ENCODE data around the gene EIF4EBP3. TPM values are rescaled to one million over a fixed set of nuclear protein-coding genes. Genes with fewer than 3 reads are reported as not detected.

Gene EIF4EBP3
- total RNA-seq, 2 experiments from 2014 or later, result 7.4 to 8.6 TPM

DNA sequence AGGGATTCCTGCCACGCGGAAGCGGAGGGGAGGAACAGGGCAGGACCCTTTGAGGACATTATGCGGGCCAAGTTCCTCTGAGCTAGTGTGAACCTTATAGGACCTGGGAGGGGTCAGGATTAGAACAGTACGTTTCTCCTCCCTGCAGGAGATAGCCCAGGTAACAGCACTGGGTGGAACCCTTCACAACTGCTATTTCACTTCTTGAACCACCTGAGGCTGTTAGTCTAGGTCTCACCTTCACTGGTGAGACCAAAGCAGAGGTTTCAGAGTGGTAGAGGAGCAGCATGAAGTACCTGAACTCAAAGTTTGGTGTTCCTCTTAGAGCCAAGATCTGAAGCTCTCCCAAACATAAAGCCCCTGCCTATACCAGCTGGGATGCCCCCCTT, 832 bp downstream of the EIF4EBP3 start:
- DNase-seq (no peak), ATAC-seq (no peak)
- CTCF ChIA-PET, result interaction anchor here (0.7 to 2.9 kb wide), 14 partner anchors 8 to 189 kb away, joined by 3 to 20 read pairs (median 4); partner anchors contain the start of genes CD14, IK, NDUFA2 and SRA1
- Mint-ChIP-seq H3K27ac (peak overlapping the region; percentile 95), H3K9me3 (ENCODE audit: insufficient read depth) (no peaks in the 10 kb centered on the region), H3K4me1 (ENCODE audit: low read depth) (peaks cover 48% of the 10 kb centered on the region), H3K36me3 (ENCODE audit: low read depth) (peaks cover 48% of the 10 kb centered on the region), H3K27me3 (ENCODE audit: low read depth) (no peaks in the 10 kb centered on the region), H3K4me3 (peak overlapping the region; percentile 80)
- POLR2A ChIA-PET, result interaction anchor here (0.8 to 4.2 kb wide), 13 partner anchors 9 to 155 kb away, joined by 3 to 39 read pairs (median 6); partner anchors contain the start of genes ANKHD1, APBB3, IK and NDUFA2

DNA sequence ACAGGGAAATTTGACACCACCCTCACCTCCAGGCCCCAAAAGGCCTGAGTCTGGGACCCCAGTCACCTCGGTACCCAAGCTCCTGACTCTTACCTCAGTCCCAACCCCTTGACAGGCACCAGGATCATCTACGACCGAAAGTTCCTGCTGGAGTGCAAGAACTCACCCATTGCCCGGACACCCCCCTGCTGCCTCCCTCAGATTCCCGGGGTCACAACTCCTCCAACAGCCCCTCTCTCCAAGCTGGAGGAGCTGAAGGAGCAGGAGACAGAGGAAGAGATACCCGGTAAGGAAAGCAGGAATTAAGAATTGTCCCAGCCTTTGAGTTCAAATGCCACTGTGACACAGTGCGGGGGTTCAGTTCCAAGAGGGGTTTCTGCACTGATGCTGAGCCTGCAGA, 1.3 kb downstream of the EIF4EBP3 start:
- POLR2A ChIA-PET, result interaction anchor here (0.8 to 4.2 kb wide), 7 partner anchors 9 to 155 kb away, joined by 3 to 39 read pairs (median 16); partner anchors contain the start of genes APBB3, IK, NDUFA2 and SLC35A4
- H3K27ac Mint-ChIP-seq, result peak overlapping the region; percentile 95
- no peak for ATAC-seq
- no peaks in the 10 kb centered on the region for H3K9me3 Mint-ChIP-seq (ENCODE audit: insufficient read depth)
- H3K27me3 Mint-ChIP-seq (ENCODE audit: low read depth), result no peaks in the 10 kb centered on the region
- peaks cover 53% of the 10 kb centered on the region for H3K4me1 Mint-ChIP-seq (ENCODE audit: low read depth)
- CTCF ChIA-PET, result interaction anchor here (1.0 to 2.9 kb wide), 5 partner anchors 84 to 176 kb away, joined by 3 to 20 read pairs (median 3); partner anchors contain the start of gene CD14
- H3K36me3 Mint-ChIP-seq (ENCODE audit: low read depth), result peaks cover 50% of the 10 kb centered on the region
- H3K4me3 Mint-ChIP-seq, result peak overlapping the region; percentile 80
- DNase-seq, result no peak

DNA sequence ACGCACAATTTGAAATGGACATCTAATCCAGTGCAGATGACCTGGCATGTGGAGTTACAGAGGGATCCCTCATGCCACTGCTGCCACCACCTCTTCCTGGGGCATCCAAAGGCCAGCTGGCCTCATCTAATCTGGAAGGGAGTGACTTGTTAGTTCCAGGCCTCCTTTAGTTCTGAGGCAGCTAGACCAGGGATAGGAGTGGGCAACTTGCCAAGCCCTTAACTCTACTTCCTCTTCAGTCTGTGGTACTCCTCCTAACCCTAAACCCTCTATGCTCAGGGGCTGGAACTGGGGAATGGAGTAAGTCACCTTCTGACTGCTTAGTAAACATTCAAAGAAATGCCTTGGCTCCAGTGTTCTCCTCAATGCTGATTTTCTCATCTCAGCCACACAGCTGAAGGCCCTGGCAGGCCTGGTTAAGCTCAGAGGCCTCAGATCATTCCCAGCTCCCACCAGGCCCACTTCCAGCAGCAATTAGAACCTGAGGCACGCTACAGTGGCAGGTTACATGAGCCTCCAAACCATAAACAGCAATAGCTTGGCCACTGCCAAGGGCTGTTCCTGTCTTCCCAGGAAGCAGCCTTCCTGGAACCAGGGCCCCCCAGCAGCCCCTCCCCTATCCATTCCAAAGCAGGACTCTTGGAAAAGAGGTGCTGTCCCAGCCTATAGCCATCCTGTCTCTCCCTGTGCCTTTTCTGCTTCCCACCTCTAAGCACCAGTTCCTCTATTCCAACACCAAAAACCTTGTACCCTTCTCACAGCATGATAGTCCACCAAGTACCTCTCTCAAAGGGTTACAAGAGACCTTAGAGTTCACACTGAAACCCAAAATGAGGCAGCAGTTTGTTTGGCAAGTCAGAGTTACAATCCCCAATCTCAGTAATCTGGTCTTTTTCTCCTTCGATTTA, 2.0 kb downstream of the EIF4EBP3 start:
- DNase-seq (no peak), ATAC-seq (no peak)
- ChIA-PET POLR2A (interaction anchor here (3.2 to 4.2 kb wide), 2 partner anchors 8 to 98 kb away, joined by 22 to 39 read pairs; partner anchors contain the start of genes IK, NDUFA2 and SRA1), CTCF (interaction anchor here (1.0 to 2.9 kb wide), 3 partner anchors 83 to 161 kb away, joined by 3 to 20 read pairs (median 6); partner anchors contain the start of gene CD14)
- Mint-ChIP-seq H3K4me1 (ENCODE audit: low read depth) (peaks cover 60% of the 10 kb centered on the region), H3K27me3 (ENCODE audit: low read depth) (no peaks in the 10 kb centered on the region), H3K27ac (peak overlapping the region; percentile 95), H3K4me3 (peak overlapping the region; percentile 24), H3K9me3 (ENCODE audit: insufficient read depth) (no peaks in the 10 kb centered on the region), H3K36me3 (ENCODE audit: low read depth) (peaks cover 52% of the 10 kb centered on the region)

DNA sequence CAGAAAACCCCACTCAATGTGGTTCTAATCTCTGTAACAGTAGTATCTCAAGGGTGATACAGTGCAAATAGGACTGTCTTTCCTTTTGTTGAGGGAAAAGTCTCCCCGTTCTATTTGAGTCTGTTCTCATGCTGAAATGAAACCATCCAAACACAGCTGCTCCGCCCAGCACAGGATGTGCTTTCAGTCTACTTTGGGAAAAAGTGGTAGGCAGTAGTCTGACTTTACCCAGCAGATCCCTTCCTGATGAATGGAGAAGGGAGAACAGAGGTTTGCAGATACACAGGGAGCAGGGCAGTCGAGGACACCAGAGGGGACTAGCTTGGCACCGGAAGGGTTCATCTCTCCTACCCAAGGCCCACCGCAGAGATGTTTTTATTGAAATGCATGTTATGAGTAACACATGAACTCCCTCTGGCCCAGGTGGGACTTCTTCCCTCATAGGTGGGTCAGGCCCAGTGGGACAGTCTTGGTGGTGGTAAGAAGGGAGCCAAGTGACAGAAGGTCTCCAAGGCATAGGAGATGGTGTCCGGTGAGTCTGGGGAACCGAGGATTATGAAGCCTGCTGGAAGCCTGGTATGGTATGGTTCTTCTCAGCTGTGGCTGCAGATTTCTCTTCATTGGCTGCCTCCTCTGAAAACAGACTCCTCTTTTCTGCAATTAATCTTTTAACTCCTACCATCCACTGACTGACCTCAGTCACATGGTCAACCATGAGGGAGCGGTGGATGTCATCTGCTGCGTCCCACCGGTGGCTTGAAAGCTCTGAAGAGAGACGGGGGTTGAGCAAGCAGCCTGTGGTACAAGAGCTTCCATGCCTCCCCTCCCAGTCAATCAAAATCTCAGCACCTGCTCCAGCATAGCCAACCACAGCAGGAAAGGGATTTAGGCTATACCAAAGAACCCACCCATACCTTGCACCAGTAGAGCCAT, 3.0 kb downstream of the EIF4EBP3 start:
- no peaks in the 10 kb centered on the region for H3K9me3 Mint-ChIP-seq (ENCODE audit: insufficient read depth)
- DNase-seq (no peak), ATAC-seq (no peak)
- ChIA-PET CTCF (interaction anchor here (1.4 kb wide), 1 partner anchor 85 kb away, joined by 4 read pairs; no protein-coding TSS in a partner anchor), POLR2A (interaction anchor here (0.8 to 4.2 kb wide), 2 partner anchors 11 to 97 kb away, joined by 3 to 22 read pairs; partner anchors contain the start of genes IK and NDUFA2)
- H3K27me3 Mint-ChIP-seq (ENCODE audit: low read depth), result no peaks in the 10 kb centered on the region
- no peak overlapping the region for H3K4me3 Mint-ChIP-seq
- peaks cover 69% of the 10 kb centered on the region for H3K4me1 Mint-ChIP-seq (ENCODE audit: low read depth)
- peak overlapping the region; percentile 69 for H3K27ac Mint-ChIP-seq
- peaks cover 53% of the 10 kb centered on the region for H3K36me3 Mint-ChIP-seq (ENCODE audit: low read depth)

DNA sequence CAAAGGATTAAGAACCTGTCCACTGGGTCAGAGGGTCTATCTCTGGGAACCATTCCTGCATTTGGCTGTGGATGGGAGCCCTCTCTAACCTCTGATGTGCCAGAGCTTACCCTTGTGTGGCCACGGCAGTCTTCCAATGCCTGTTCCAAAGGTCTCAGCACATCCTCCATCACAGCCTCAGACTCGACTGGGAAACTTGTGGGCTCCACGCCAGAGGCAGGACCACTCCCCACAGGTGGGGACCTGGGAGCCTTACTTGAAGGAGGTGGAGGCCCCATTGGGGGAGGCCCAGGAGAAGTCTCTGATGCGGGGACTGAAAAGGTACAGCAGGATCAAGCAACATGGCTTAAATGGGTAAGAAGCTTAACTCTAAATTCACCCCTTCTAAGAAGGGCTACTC, 4.4 kb downstream of the EIF4EBP3 start:
- peaks cover 80% of the 10 kb centered on the region for H3K4me1 Mint-ChIP-seq (ENCODE audit: low read depth)
- DNase-seq (no peak), ATAC-seq (no peak)
- ChIA-PET CTCF (interaction anchor here (1.4 to 1.5 kb wide), 2 partner anchors 10 to 83 kb away, joined by 4 to 5 read pairs; no protein-coding TSS in a partner anchor), POLR2A (no interaction called here)
- no peaks in the 10 kb centered on the region for H3K9me3 Mint-ChIP-seq (ENCODE audit: insufficient read depth)
- no peak overlapping the region for H3K4me3 Mint-ChIP-seq
- no peak overlapping the region for H3K27ac Mint-ChIP-seq
- peaks cover 64% of the 10 kb centered on the region for H3K36me3 Mint-ChIP-seq (ENCODE audit: low read depth)
- H3K27me3 Mint-ChIP-seq (ENCODE audit: low read depth), result no peaks in the 10 kb centered on the region

DNA sequence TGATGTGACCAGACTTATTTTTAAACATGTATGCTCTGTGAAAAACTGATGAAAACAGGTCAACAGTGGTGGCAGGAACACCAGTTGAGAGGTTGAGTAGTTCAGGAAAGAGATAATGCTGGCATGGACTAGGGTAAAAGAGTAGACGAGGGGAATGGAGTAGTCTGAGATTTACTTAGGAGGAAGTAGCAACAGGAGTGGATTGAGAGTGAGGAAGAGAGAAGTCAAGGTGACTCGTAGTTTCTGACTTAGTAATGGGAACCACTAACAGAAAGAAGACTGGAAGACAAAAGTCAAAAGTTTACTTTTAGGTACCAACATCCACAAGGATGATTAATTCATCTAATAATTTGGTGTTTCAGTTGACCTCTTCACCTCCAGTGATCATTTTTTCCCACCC, 6.2 kb downstream of the EIF4EBP3 start:
- no peak overlapping the region for H3K4me3 Mint-ChIP-seq
- ChIA-PET CTCF (interaction anchor here (1.1 to 1.8 kb wide), 2 partner anchors 85 to 152 kb away, joined by 4 to 5 read pairs; partner anchors contain the start of genes ANKHD1 and TMCO6), POLR2A (interaction anchor here (1.2 kb wide), 1 partner anchor 94 kb away, joined by 4 read pairs; the partner anchor contains the start of genes IK and NDUFA2)
- ATAC-seq (no peak), DNase-seq (no peak)
- H3K9me3 Mint-ChIP-seq (ENCODE audit: insufficient read depth), result no peaks in the 10 kb centered on the region
- H3K36me3 Mint-ChIP-seq (ENCODE audit: low read depth), result peaks cover 60% of the 10 kb centered on the region
- H3K4me1 Mint-ChIP-seq (ENCODE audit: low read depth), result peaks cover 72% of the 10 kb centered on the region
- H3K27ac Mint-ChIP-seq, result peak overlapping the region; percentile 68
- no peaks in the 10 kb centered on the region for H3K27me3 Mint-ChIP-seq (ENCODE audit: low read depth)

DNA sequence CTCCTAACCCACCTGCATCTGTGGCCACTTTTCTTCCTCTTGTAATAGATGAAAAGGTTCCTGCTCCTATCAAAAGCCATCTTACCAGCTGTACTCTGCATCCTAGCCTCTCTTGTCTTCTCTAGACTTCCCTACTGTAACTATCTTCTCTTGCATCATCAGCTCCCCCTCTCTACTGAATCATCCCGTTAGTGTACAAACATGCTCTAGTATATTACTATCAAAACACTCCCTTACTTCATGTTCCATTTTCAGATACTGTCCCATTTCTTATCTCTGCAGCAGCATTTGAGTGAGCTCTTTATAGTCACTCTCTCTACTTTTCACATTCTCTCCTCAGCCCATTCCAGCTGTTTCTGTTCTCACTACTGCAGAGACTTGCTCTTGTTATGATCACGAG, 7.0 kb downstream of the EIF4EBP3 start:
- no peak overlapping the region for H3K4me3 Mint-ChIP-seq
- H3K27me3 Mint-ChIP-seq (ENCODE audit: low read depth), result no peaks in the 10 kb centered on the region
- H3K36me3 Mint-ChIP-seq (ENCODE audit: low read depth), result peaks cover 53% of the 10 kb centered on the region
- DNase-seq (no peak), ATAC-seq (no peak)
- CTCF ChIA-PET, result interaction anchor here (0.9 to 1.8 kb wide), 3 partner anchors 84 to 181 kb away, joined by 3 to 5 read pairs (median 4); partner anchors contain the start of genes ANKHD1 and TMCO6
- no peaks in the 10 kb centered on the region for H3K9me3 Mint-ChIP-seq (ENCODE audit: insufficient read depth)
- POLR2A ChIA-PET, result interaction anchor here (0.7 kb wide), 1 partner anchor 187 kb away, joined by 3 read pairs; no protein-coding TSS in a partner anchor
- H3K27ac Mint-ChIP-seq, result peak overlapping the region; percentile 65
- H3K4me1 Mint-ChIP-seq (ENCODE audit: low read depth), result peaks cover 64% of the 10 kb centered on the region

DNA sequence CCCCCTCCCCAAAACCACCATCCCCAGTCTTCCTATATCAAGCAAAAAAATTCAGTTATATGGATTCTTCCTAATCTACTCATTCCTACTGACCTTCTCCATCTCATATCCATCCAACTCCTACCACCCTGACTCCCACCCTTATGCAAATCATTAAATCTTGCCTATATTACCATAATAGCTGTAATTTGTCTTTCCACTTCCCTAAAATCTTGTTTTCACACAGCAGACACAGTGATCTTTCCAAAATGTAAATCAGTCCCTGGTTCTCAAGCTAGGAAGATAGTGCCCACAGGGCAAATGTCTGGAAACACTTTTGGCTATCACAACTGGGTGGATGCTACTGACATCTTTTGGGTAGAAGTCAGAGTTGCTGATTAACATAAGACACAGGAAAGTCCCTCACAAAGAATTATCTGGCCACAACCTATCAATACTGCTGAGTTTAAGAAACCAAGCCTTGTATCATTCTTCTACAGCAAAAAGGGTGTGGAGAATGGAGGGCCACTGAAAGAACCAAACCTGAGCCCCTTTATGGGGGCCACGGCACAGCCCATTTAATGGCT, 8.4 kb downstream of the EIF4EBP3 start:
- CTCF ChIA-PET, result interaction anchor here (0.6 to 2.7 kb wide), 2 partner anchors 8 to 86 kb away, joined by 3 to 15 read pairs; partner anchors contain the start of gene EIF4EBP3
- Mint-ChIP-seq H3K9me3 (ENCODE audit: insufficient read depth) (no peaks in the 10 kb centered on the region), H3K36me3 (ENCODE audit: low read depth) (peaks cover 41% of the 10 kb centered on the region), H3K4me3 (peak overlapping the region; percentile 77), H3K27ac (peak overlapping the region; percentile 82), H3K27me3 (ENCODE audit: low read depth) (no peaks in the 10 kb centered on the region), H3K4me1 (ENCODE audit: low read depth) (peaks cover 53% of the 10 kb centered on the region)
- ATAC-seq (no peak), DNase-seq (no peak)
- POLR2A ChIA-PET, result interaction anchor here (0.6 kb wide), 1 partner anchor 21 kb away, joined by 4 read pairs; no protein-coding TSS in a partner anchor

DNA sequence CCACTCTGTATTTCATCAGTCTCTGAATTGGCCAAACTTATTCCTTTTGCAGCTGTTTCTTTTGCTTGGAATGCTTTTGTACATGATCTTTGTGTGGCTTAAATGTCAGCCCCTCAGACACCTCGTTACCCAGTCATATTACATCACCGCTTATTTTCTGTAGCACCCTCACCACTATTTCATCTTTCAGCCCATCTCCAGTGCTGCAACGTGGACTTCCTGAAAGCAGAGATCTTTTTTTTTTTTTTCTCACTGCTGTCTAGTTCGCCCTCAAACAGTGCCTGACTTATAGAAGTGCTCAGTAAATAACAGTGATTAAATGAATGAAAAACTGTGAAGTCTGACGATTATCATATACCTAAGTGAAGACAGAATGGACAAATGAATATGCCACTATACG, 9.0 kb downstream of the EIF4EBP3 start:
- POLR2A ChIA-PET, result interaction anchor here (0.6 to 1.9 kb wide), 3 partner anchors 8 to 83 kb away, joined by 3 to 39 read pairs (median 4); partner anchors contain the start of genes EIF4EBP3 and TMCO6
- ATAC-seq, result peak; percentile 21
- peaks cover 49% of the 10 kb centered on the region for H3K4me1 Mint-ChIP-seq (ENCODE audit: low read depth)

DNA sequence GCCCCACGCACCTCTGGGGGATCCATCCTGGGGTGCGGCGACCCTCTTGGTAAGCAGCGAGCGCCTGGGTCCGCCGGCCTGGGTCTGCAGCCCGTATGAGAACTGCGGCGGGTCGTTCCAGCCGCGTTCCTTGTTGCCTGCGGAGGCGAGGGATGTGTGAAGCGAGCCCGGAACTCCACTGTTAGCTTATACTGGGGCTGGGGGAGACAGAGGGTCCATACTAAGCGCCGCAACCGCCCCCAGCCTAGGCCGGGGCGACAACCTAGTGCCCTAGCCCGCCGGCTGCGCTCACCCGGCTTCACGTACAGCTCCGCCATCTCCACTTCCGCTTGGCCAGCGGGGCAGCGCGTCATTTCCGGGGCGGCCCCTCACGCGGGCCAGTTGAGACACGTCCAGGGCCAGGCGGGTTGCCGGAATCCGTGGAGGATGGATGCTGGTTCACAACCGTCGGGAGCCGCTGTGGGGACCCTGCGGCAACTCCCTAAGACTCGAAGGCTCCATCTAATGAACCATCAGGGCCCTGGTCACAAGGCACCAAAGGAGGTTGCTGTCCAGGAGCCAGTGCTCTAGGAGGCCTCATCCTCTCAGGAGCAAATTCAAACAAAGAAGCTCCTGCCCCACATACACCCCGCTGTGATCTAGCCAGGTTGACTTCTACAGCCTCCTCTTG, 9.8 kb downstream of the EIF4EBP3 start, which contains the start of gene SRA1:
TSS of gene SRA1 (minus strand) at position 338 of the 670 bp plus-strand sequence. CDS start at position 317, 21 bp downstream.
- ATAC-seq, result peak; percentile 96

More for the DNA sequence above, 9.0 kb downstream of the EIF4EBP3 start:
- CTCF ChIA-PET, result interaction anchor here (0.6 to 2.7 kb wide), 2 partner anchors 9 to 86 kb away, joined by 3 to 15 read pairs; partner anchors contain the start of gene EIF4EBP3
- no peaks in the 10 kb centered on the region for H3K27me3 Mint-ChIP-seq (ENCODE audit: low read depth)
- H3K4me3 Mint-ChIP-seq, result peak overlapping the region; percentile 77
- peaks cover 39% of the 10 kb centered on the region for H3K36me3 Mint-ChIP-seq (ENCODE audit: low read depth)
- H3K9me3 Mint-ChIP-seq (ENCODE audit: insufficient read depth), result no peaks in the 10 kb centered on the region
- no peak for DNase-seq
- H3K27ac Mint-ChIP-seq, result peak overlapping the region; percentile 82

More for the DNA sequence above, 9.8 kb downstream of the EIF4EBP3 start, which contains the start of gene SRA1:
- DNase-seq, result peak; percentile 90
- Mint-ChIP-seq H3K36me3 (ENCODE audit: low read depth) (peaks cover 38% of the 10 kb centered on the region), H3K4me3 (peak within 1 kb of the TSS; percentile 77), H3K27me3 (ENCODE audit: low read depth) (no peaks in the 10 kb centered on the region), H3K4me1 (ENCODE audit: low read depth) (peaks cover 46% of the 10 kb centered on the region), H3K27ac (peak within 1 kb of the TSS; percentile 82), H3K9me3 (ENCODE audit: insufficient read depth) (no peaks in the 10 kb centered on the region)
- CTCF ChIA-PET, result interaction anchor here (0.9 to 2.7 kb wide), 2 partner anchors 10 to 91 kb away, joined by 3 to 15 read pairs; partner anchors contain the start of genes EIF4EBP3 and IK
- POLR2A ChIA-PET, result interaction anchor here (0.6 to 1.9 kb wide), 13 partner anchors 9 to 156 kb away, joined by 3 to 39 read pairs (median 4); partner anchors contain the start of genes EIF4EBP3, HARS1, HARS2 and IK

Measured in activated CD8-positive, alpha-beta T cell treated with anti-CD3 and anti-CD28 coated beads, Interleukin-2, amount 10 ng/mL, durations not matched to agents 7 days and 5 days (primary cell).